ENCODE data around the gene BPIFA1. TPM values are rescaled to one million over a fixed set of nuclear protein-coding genes. Genes with fewer than 3 reads are reported as not detected.

BPIFA1 gene
- polyA plus RNA-seq, 3 donors = not detected

DNA sequence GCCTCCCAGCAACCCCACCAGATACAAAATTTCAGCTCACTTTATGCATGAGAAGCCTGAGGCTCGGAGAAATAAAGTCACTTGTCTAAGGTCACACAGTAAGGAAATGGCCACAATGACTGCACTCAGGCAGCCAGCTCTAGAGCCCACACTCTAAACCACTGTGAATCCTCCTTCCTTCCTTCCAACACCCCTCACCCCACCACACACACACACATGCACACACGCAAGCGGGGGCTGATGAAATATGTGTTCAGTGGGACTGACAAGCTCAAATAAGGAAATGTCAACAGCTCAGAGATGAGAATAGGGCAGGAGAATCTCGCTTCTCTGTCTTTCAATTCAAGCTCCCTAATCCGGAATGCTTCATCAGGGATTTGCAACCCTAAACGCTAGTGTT lies 6.0 kb upstream of the BPIFA1 start:
- 34% methylated on average over 4 of the region's 6 CpGs for WGBS (ENCODE audit: insufficient coverage)
- no peaks in the 10 kb centered on the region for H3K36me3 ChIP-seq (replicated peaks in 1 of 2; ENCODE audit: control insufficient read depth in 1 of 2, insufficient read depth in 2 of 2, low read length in 2 of 2)
- H3K9me3 ChIP-seq (replicated peaks in 1 of 2; ENCODE audit: control insufficient read depth in 1 of 2, insufficient read depth in 1 of 2, low read length in 2 of 2) = no peaks in the 10 kb centered on the region
- Mint-ChIP-seq H3K27ac (no peak overlapping the region), H3K4me3 (no peak overlapping the region), H3K36me3 (no peaks in the 10 kb centered on the region), H3K4me1 (peaks cover 13% of the 10 kb centered on the region), H3K9me3 (peaks cover 0 to 4% (median 0%) of the 10 kb centered on the region in 7 donors), H3K27me3 (ENCODE audit: low read depth in 3 of 3) (peaks cover 4 to 21% (median 11%) of the 10 kb centered on the region in 3 donors)
- H3K27me3 ChIP-seq (ENCODE audit: control insufficient read depth in 2 of 2, insufficient read depth in 2 of 2, low read length in 2 of 2) = peaks cover 0 to 2% of the 10 kb centered on the region in 2 donors
- no peak overlapping the region for H3K27ac ChIP-seq (ENCODE audit: low read depth in 1 of 2, low read length in 2 of 2)
- no peak overlapping the region for H3K4me3 ChIP-seq (replicated peaks in 1 of 3; ENCODE audit: low read depth in 2 of 3, low read length in 3 of 3)
- TF ChIP-seq, protein P1, sequence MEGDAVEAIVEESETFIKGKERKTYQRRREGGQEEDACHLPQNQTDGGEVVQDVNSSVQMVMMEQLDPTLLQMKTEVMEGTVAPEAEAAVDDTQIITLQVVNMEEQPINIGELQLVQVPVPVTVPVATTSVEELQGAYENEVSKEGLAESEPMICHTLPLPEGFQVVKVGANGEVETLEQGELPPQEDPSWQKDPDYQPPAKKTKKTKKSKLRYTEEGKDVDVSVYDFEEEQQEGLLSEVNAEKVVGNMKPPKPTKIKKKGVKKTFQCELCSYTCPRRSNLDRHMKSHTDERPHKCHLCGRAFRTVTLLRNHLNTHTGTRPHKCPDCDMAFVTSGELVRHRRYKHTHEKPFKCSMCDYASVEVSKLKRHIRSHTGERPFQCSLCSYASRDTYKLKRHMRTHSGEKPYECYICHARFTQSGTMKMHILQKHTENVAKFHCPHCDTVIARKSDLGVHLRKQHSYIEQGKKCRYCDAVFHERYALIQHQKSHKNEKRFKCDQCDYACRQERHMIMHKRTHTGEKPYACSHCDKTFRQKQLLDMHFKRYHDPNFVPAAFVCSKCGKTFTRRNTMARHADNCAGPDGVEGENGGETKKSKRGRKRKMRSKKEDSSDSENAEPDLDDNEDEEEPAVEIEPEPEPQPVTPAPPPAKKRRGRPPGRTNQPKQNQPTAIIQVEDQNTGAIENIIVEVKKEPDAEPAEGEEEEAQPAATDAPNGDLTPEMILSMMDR (IDR thresholded peaks at IDR 0.05) = no peak
- no peaks in the 10 kb centered on the region for H3K79me2 ChIP-seq (ENCODE audit: insufficient read depth, low read length)
- peak overlapping the region; percentile 4 for H2AFZ ChIP-seq (ENCODE audit: insufficient read depth, low read depth, low read length, poor library complexity, severe bottlenecking)
- peaks cover 5% of the 10 kb centered on the region in 2 donors for H3K4me1 ChIP-seq (ENCODE audit: control insufficient read depth in 1 of 2, insufficient read depth in 2 of 2, low read length in 2 of 2)
- peak in 1 of 3 donors; percentile 35 for DNase-seq
- no peak overlapping the region for H3K9ac ChIP-seq (ENCODE audit: insufficient read depth, low read length, poor library complexity, severe bottlenecking)
- intact Hi-C loops (cut with micrococcal nuclease) = no loop called here
- no peaks in the 10 kb centered on the region for H4K20me1 ChIP-seq (ENCODE audit: insufficient read depth, low read length)
- no peak overlapping the region for H3K4me2 ChIP-seq (replicated peaks; ENCODE audit: extremely low read depth, low read length, poor library complexity, severe bottlenecking)

DNA sequence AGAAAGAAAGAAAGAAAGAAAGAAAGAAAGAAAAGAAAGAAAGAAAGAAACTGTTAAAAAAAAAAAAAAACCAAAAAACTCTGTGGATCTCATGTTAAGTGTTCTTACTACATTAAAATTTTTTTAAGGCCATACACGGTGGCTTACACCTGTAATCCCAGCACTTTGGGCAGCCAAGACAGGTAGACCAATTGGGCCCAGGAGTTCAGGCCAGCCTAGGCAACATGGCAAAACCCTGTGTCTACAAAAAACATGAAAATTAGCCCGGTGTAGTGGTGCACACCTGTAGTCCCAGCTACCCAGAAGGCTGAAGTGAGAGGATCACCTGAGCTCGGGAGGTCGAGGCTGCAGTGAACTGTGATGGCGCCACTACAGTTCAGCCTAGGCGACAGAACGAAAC lies 4.6 kb upstream of the BPIFA1 start:
- no peaks in the 10 kb centered on the region for H3K36me3 ChIP-seq (replicated peaks in 1 of 2; ENCODE audit: control insufficient read depth in 1 of 2, insufficient read depth in 2 of 2, low read length in 2 of 2)
- no peak overlapping the region for H2AFZ ChIP-seq (ENCODE audit: insufficient read depth, low read depth, low read length, poor library complexity, severe bottlenecking)
- TF ChIP-seq, protein P1 (IDR thresholded peaks at IDR 0.05) = no peak
- H3K27me3 ChIP-seq (ENCODE audit: control insufficient read depth in 2 of 2, insufficient read depth in 2 of 2, low read length in 2 of 2) = peaks cover 0 to 2% of the 10 kb centered on the region in 2 donors
- no peak overlapping the region for H3K4me3 Mint-ChIP-seq
- peak overlapping the region in 1 of 7 donors; percentile 79 for H3K27ac Mint-ChIP-seq
- no peak for DNase-seq
- 76% methylated on average over 6 of the region's 7 CpGs for WGBS (ENCODE audit: insufficient coverage)
- no peak overlapping the region for H3K4me3 ChIP-seq (replicated peaks in 1 of 3; ENCODE audit: low read depth in 2 of 3, low read length in 3 of 3)
- H3K27me3 Mint-ChIP-seq (ENCODE audit: low read depth in 3 of 3) = peaks cover 5 to 16% (median 7%) of the 10 kb centered on the region in 3 donors
- peaks cover 13% of the 10 kb centered on the region for H3K4me1 Mint-ChIP-seq
- no peak overlapping the region for H3K4me2 ChIP-seq (replicated peaks; ENCODE audit: extremely low read depth, low read length, poor library complexity, severe bottlenecking)
- H3K9ac ChIP-seq (ENCODE audit: insufficient read depth, low read length, poor library complexity, severe bottlenecking) = no peak overlapping the region
- no peaks in the 10 kb centered on the region for H3K36me3 Mint-ChIP-seq
- no peak overlapping the region for H3K27ac ChIP-seq (ENCODE audit: low read depth in 1 of 2, low read length in 2 of 2)
- peaks cover 0 to 2% (median 0%) of the 10 kb centered on the region in 7 donors for H3K9me3 Mint-ChIP-seq
- H3K9me3 ChIP-seq (replicated peaks in 1 of 2; ENCODE audit: control insufficient read depth in 1 of 2, insufficient read depth in 1 of 2, low read length in 2 of 2) = no peaks in the 10 kb centered on the region
- intact Hi-C loops (cut with micrococcal nuclease) = no loop called here
- peaks cover 5% of the 10 kb centered on the region in 2 donors for H3K4me1 ChIP-seq (ENCODE audit: control insufficient read depth in 1 of 2, insufficient read depth in 2 of 2, low read length in 2 of 2)
- H3K79me2 ChIP-seq (ENCODE audit: insufficient read depth, low read length) = no peaks in the 10 kb centered on the region
- H4K20me1 ChIP-seq (ENCODE audit: insufficient read depth, low read length) = no peaks in the 10 kb centered on the region

All from CD14-positive monocyte (primary cell).